ENCODE results near the gene FXYD1.

The FXYD1 gene

GRCh38 chr19:35154525-35155406 is 16.1 kb downstream of the FXYD1 start, which contains the start of gene FXYD5:
TSS of gene FXYD5 (plus strand) at chr19:35154735. CDS start at chr19:35155551, 816 bp downstream.
- no peak for TF ChIP-seq CTCF (IDR thresholded peaks at IDR 0.05)

- no peak for TF ChIP-seq CTCF (IDR thresholded peaks at IDR 0.05)
These were observed 16.8 kb downstream of the FXYD1 start for GRCh38 chr19:35155441-35155840.

GRCh38 chr19:35155981-35156672 is 17.5 kb downstream of the FXYD1 start:
- no peak for TF ChIP-seq CTCF (IDR thresholded peaks at IDR 0.05)

- TF ChIP-seq CTCF (IDR thresholded peaks at IDR 0.05) = no peak
These were observed 18.0 kb downstream of the FXYD1 start for GRCh38 chr19:35156673-35157014.

- no peak for TF ChIP-seq CTCF (IDR thresholded peaks at IDR 0.05)
These were observed 18.8 kb downstream of the FXYD1 start for GRCh38 chr19:35157431-35157830.

GRCh38 chr19:35159606-35160005 is 21.0 kb downstream of the FXYD1 start:
- TF ChIP-seq CTCF (IDR thresholded peaks at IDR 0.05) = no peak

GRCh38 chr19:35160629-35161433 is 22.2 kb downstream of the FXYD1 start:
- TF ChIP-seq CTCF (IDR thresholded peaks at IDR 0.05) = no peak
